Smooth muscle cell (in vitro differentiated cells): Measurements from ENCODE around the gene ZGLP1. TPM values are rescaled to one million over a fixed set of nuclear protein-coding genes. Genes with fewer than 3 reads are reported as not detected.

Experiments used
- DNase-seq: peaks from one replicate; lab custom pipeline; 2025; ENCODE audit not compliant: unreplicated experiment; lab: John Stamatoyannopoulos, UW
- H2AFZ ChIP-seq: fragments of 200-600 bp; sonication (generic); 2 replicates; pipeline ENCODE4 v1.6.0; 2016; ENCODE audit warnings: antibody characterized with exemption, low read depth, mild to moderate bottlenecking
- H3F3A ChIP-seq: fragments of 200-600 bp; sonication (generic); 2 replicates; pipeline ENCODE4 v1.6.0; 2017; ENCODE audit warnings: antibody characterized with exemption, low read depth
- H3K27ac ChIP-seq: fragments of 200-600 bp; sonication (generic); 2 replicates; pipeline ENCODE4 v1.5.1; 2016; ENCODE audit warnings: low read depth, mild to moderate bottlenecking
- H3K27me3 ChIP-seq: fragments of 200-600 bp; sonication (generic); 2 replicates; pipeline ENCODE4 v1.6.1; 2016; ENCODE audit warnings: low read depth, mild to moderate bottlenecking
- H3K36me3 ChIP-seq: fragments of 200-600 bp; sonication (generic); 2 replicates; pipeline ENCODE4 v1.5.1; 2016; ENCODE audit warnings: low read depth
- H3K4me1 ChIP-seq: fragments of 200-600 bp; sonication (generic); 2 replicates; pipeline ENCODE4 v1.5.1; 2016; ENCODE audit warnings: low read depth
- H3K4me2 ChIP-seq: fragments of 200-600 bp; sonication (generic); 2 replicates; pipeline ENCODE4 v1.6.0; 2016; ENCODE audit warnings: mild to moderate bottlenecking
- H3K4me3 ChIP-seq: fragments of 200-600 bp; sonication (generic); 2 replicates; pipeline ENCODE4 v1.5.1; 2016; ENCODE audit warnings: mild to moderate bottlenecking
- H3K79me2 ChIP-seq: fragments of 200-600 bp; sonication (generic); 2 replicates; pipeline ENCODE4 v1.6.0; 2016; ENCODE audit warnings: low read depth, mild to moderate bottlenecking
- H3K9ac ChIP-seq: fragments of 200-600 bp; sonication (generic); 2 replicates; pipeline ENCODE4 v1.6.0; 2016; ENCODE audit warnings: low read depth
- H3K9me3 ChIP-seq: fragments of 200-600 bp; sonication (generic); replicated peaks from 2 replicates; pipeline ENCODE4 v1.5.1; 2016; ENCODE audit warnings: low read depth
- H4K20me1 ChIP-seq: fragments of 200-600 bp; sonication (generic); 2 replicates; pipeline ENCODE4 v1.6.0; 2016; ENCODE audit warnings: low read depth
- CTCF ChIP-seq: fragments of 200-600 bp; sonication (generic); IDR thresholded peaks from 2 replicates; pipeline ENCODE4 v1.5.1; 2017; ENCODE audit warnings: borderline replicate concordance, mild to moderate bottlenecking, antibody characterized with exemption; ENCODE audit not compliant: insufficient read depth, poor library complexity, severe bottlenecking
- WGBS: methylation state at CpG from one replicate; pipeline ENCODE4 v1.1.7; 2016; ENCODE audit warnings: low lambda C conversion rate; 5-methylcytosine and 5-hydroxymethylcytosine counted together
- polyA plus RNA-seq: library from polyadenylated mRNA; unstranded; fragments of >200 nt; fragmentation: Nextera tagmentation; extraction: Ambion mirVana; gene quantifications from 2 replicates; pipeline ENCODE4 v1.2.1, GENCODE V29; 2016
- total RNA-seq: library from RNA; depleted of rRNA; stranded (reverse); fragments of >200 nt; gene quantifications from 2 replicates; pipeline ENCODE4 v1.2.3, GENCODE V29; 2014

The ZGLP1 gene
- total and polyA plus RNA-seq, 2 experiments from 2014 or later: 2.9 to 4.8 TPM

- WGBS: 92% methylated on average over 4 of the region's 4 CpGs
Observed at GRCh38 chr19:10285393-10285792, 24.2 kb downstream of the ZGLP1 start.

GRCh38 chr19:10284960-10285278 is 24.7 kb downstream of the ZGLP1 start:
- Histone ChIP-seq H3K4me2 (no peak overlapping the region), H3K9me3 (no peaks in the 10 kb centered on the region), H3K36me3 (no peaks in the 10 kb centered on the region), H4K20me1 (no peaks in the 10 kb centered on the region), H3K27me3 (peaks cover 34% of the 10 kb centered on the region), H3K4me3 (no peak overlapping the region), H3K9ac (no peak overlapping the region), H3K79me2 (no peaks in the 10 kb centered on the region), H2AFZ (no peak overlapping the region), H3K27ac (no peak overlapping the region), H3K4me1 (peaks cover 22% of the 10 kb centered on the region), H3F3A (no peaks in the 10 kb centered on the region)
- DNase-seq: no peak
- TF ChIP-seq CTCF: no peak
- whole genome bisulfite sequencing: 98% methylated on average over 13 of the region's 13 CpGs

More at GRCh38 chr19:10285393-10285792, 24.2 kb downstream of the ZGLP1 start:
- H3K27ac ChIP-seq: no peak overlapping the region
- no peak overlapping the region for H2AFZ ChIP-seq
- H3F3A ChIP-seq: no peaks in the 10 kb centered on the region
- H3K79me2 ChIP-seq: no peaks in the 10 kb centered on the region
- no peaks in the 10 kb centered on the region for H3K9me3 ChIP-seq
- H3K4me2 ChIP-seq: no peak overlapping the region
- H3K9ac ChIP-seq: no peak overlapping the region
- H3K4me1 ChIP-seq: peaks cover 26% of the 10 kb centered on the region
- no peaks in the 10 kb centered on the region for H3K36me3 ChIP-seq
- no peak overlapping the region for H3K4me3 ChIP-seq
- peaks cover 39% of the 10 kb centered on the region for H3K27me3 ChIP-seq
- TF ChIP-seq CTCF: no peak
- H4K20me1 ChIP-seq: no peaks in the 10 kb centered on the region
- no peak for DNase-seq

GRCh38 chr19:10284065-10284959 is 25.3 kb downstream of the ZGLP1 start:
- H2AFZ ChIP-seq: no peak overlapping the region
- TF ChIP-seq CTCF: no peak
- H3K27ac ChIP-seq: no peak overlapping the region
- H3K9me3 ChIP-seq: no peaks in the 10 kb centered on the region
- no peaks in the 10 kb centered on the region for H3K79me2 ChIP-seq
- H3K9ac ChIP-seq: no peak overlapping the region
- H4K20me1 ChIP-seq: no peaks in the 10 kb centered on the region
- H3K27me3 ChIP-seq: peaks cover 28% of the 10 kb centered on the region
- H3K4me1 ChIP-seq: peaks cover 18% of the 10 kb centered on the region
- H3K4me2 ChIP-seq: no peak overlapping the region
- H3K4me3 ChIP-seq: no peak overlapping the region
- WGBS: 94% methylated on average over 32 of the region's 34 CpGs
- no peaks in the 10 kb centered on the region for H3F3A ChIP-seq
- DNase-seq: no peak
- H3K36me3 ChIP-seq: no peaks in the 10 kb centered on the region
